ENCODE results near the gene HYAL4. TPM values are rescaled to one million over a fixed set of nuclear protein-coding genes. Genes with fewer than 3 reads are reported as not detected.

HYAL4 gene
- total and polyA plus RNA-seq, 2 donors (not counting 3 experiments of a cell fraction or from before 2014, with no cell fraction given), result not detected

GRCh38 chr7:123796568-123796967 is 48.4 kb upstream of the HYAL4 start:
- Histone ChIP-seq H3K4me1 (ENCODE audit: control insufficient read depth, extremely low read depth, insufficient read depth, low read length) (peaks cover 7% of the 10 kb centered on the region), H2AFZ (ENCODE audit: low read depth, low read length) (no peak overlapping the region), H3K9ac (replicated peaks; ENCODE audit: extremely low read depth, insufficient read depth, low read length) (no peak overlapping the region), H3K36me3 (ENCODE audit: control insufficient read depth in 2 of 2, extremely low read depth in 1 of 2, insufficient read depth in 2 of 2, low read length in 2 of 2) (no peaks in the 10 kb centered on the region), H4K20me1 (replicated peaks; ENCODE audit: control insufficient read depth, extremely low read depth, insufficient read depth, low read length) (no peaks in the 10 kb centered on the region), H3K79me2 (ENCODE audit: control insufficient read depth, insufficient read depth, low read length) (no peaks in the 10 kb centered on the region), H3K9me1 (replicated peaks; ENCODE audit: control insufficient read depth, extremely low read depth, insufficient read depth, low read length) (no peaks in the 10 kb centered on the region), H3K27me3 (ENCODE audit: control insufficient read depth in 2 of 2, insufficient read depth in 2 of 2, low read length in 2 of 2) (no peaks in the 10 kb centered on the region), H3K9me3 (replicated peaks; ENCODE audit: control insufficient read depth, insufficient read depth, low read length) (no peaks in the 10 kb centered on the region), H3K4me2 (ENCODE audit: insufficient read depth, low read length) (no peak overlapping the region), H3K4me3 (replicated peaks in 1 of 3; ENCODE audit: insufficient read depth in 1 of 3, low read depth in 1 of 3, low read length in 3 of 3) (no peak overlapping the region), H3K27ac (ENCODE audit: insufficient read depth, low read depth, low read length) (no peak overlapping the region)
- no peak for FAIRE-seq
- BruUV-seq (replicated peaks), result no TSS peak
- no peak for TF ChIP-seq FOS (IDR thresholded peaks at IDR 0.05; ENCODE audit: borderline replicate concordance, insufficient read depth, low read length)
- no peak for TF ChIP-seq CTCF (IDR thresholded peaks at IDR 0.05; ENCODE audit: extremely low read depth in 1 of 2, insufficient read depth in 1 of 2, low read depth in 1 of 2, low read length in 2 of 2)
- dilution Hi-C loops (cut with MboI; ENCODE audit: extremely low pct_ligation_motif_present, low sequenced_read_pairs) (no loop called here), intact Hi-C loops (cut with micrococcal nuclease) (loop anchor here (2.0 to 10.0 kb wide), 6 partner anchors 76 to 1061 kb away; no protein-coding TSS in a partner anchor)
- no peak for DNase-seq (ENCODE audit: low read depth, low spot score)
- POLR2A ChIA-PET, result no interaction called here
- CTCF ChIA-PET, result interaction anchor here (1.0 to 5.9 kb wide), 7 partner anchors 12 to 988 kb away, joined by 4 to 115 read pairs (median 20); no protein-coding TSS in a partner anchor

GRCh38 chr7:123797673-123798531 is 47.1 kb upstream of the HYAL4 start:
- dilution Hi-C loops (cut with MboI; ENCODE audit: extremely low pct_ligation_motif_present, low sequenced_read_pairs) (no loop called here), intact Hi-C loops (cut with micrococcal nuclease) (loop anchor here (1.0 to 10.0 kb wide), 10 partner anchors 67 to 1059 kb away; no protein-coding TSS in a partner anchor)
- H3K79me2 ChIP-seq (ENCODE audit: control insufficient read depth, insufficient read depth, low read length), result no peaks in the 10 kb centered on the region
- no peak overlapping the region for H3K4me3 ChIP-seq (replicated peaks in 1 of 3; ENCODE audit: insufficient read depth in 1 of 3, low read depth in 1 of 3, low read length in 3 of 3)
- H3K9me1 ChIP-seq (replicated peaks; ENCODE audit: control insufficient read depth, extremely low read depth, insufficient read depth, low read length), result no peaks in the 10 kb centered on the region
- peak overlapping the region; percentile 39 for H2AFZ ChIP-seq (ENCODE audit: low read depth, low read length)
- no peak overlapping the region for H3K4me2 ChIP-seq (ENCODE audit: insufficient read depth, low read length)
- FAIRE-seq (peak; percentile 90), DNase-seq (ENCODE audit: low read depth, low spot score) (peak; percentile 82)
- ChIA-PET POLR2A (no interaction called here), CTCF (interaction anchor here (0.6 to 5.9 kb wide), 42 partner anchors 9 to 987 kb away, joined by 3 to 115 read pairs (median 4); partner anchors contain the start of genes GPR37, HYAL4 and WASL)
- no peaks in the 10 kb centered on the region for H3K9me3 ChIP-seq (replicated peaks; ENCODE audit: control insufficient read depth, insufficient read depth, low read length)
- BruUV-seq (replicated peaks), result no TSS peak
- no peaks in the 10 kb centered on the region for H3K27me3 ChIP-seq (ENCODE audit: control insufficient read depth in 2 of 2, insufficient read depth in 2 of 2, low read length in 2 of 2)
- H3K4me1 ChIP-seq (ENCODE audit: control insufficient read depth, extremely low read depth, insufficient read depth, low read length), result peaks cover 7% of the 10 kb centered on the region
- H3K9ac ChIP-seq (replicated peaks; ENCODE audit: extremely low read depth, insufficient read depth, low read length), result no peak overlapping the region
- TF ChIP-seq CTCF (IDR thresholded peaks at IDR 0.05; ENCODE audit: extremely low read depth in 1 of 2, insufficient read depth in 1 of 2, low read depth in 1 of 2, low read length in 2 of 2) (peak in 1 of 2 donors; percentile 31), POLR2A (IDR thresholded peaks at IDR 0.05; ENCODE audit: low read depth, low read length) (no peak), FOS (IDR thresholded peaks at IDR 0.05; ENCODE audit: borderline replicate concordance, insufficient read depth, low read length) (peak; percentile 33)
- H4K20me1 ChIP-seq (replicated peaks; ENCODE audit: control insufficient read depth, extremely low read depth, insufficient read depth, low read length), result no peaks in the 10 kb centered on the region
- no peak overlapping the region for H3K27ac ChIP-seq (ENCODE audit: insufficient read depth, low read depth, low read length)
- no peaks in the 10 kb centered on the region for H3K36me3 ChIP-seq (ENCODE audit: control insufficient read depth in 2 of 2, extremely low read depth in 1 of 2, insufficient read depth in 2 of 2, low read length in 2 of 2)

Data from endothelial cell of umbilical vein (primary cell).